GM11168 (cell line): ENCODE measurements around the gene DEFB131A.
"Not testable (repeated sequence)": the region's sequence is repeated elsewhere in the genome, so short reads cannot be mapped to it uniquely, and the experiment has no call there.

Experiments used
- in situ Hi-C: fragments of 300-500 bp; cut with MboI; formaldehyde crosslinking; loops from one replicate; pipeline ENCODE4 v1.12.0; 2022; ENCODE audit warnings: low sequenced_read_pairs; ENCODE audit not compliant: unreplicated experiment

The DEFB131A gene

GRCh38 chr4:9493589-9493988 lies 49.4 kb downstream of the DEFB131A start:
- in situ Hi-C loops, result not testable (repeated sequence)

- in situ Hi-C loops, result not testable (repeated sequence)
Observed at GRCh38 chr4:9494256-9495035, 50.2 kb downstream of the DEFB131A start.

GRCh38 chr4:9495443-9495842 lies 51.2 kb downstream of the DEFB131A start:
- in situ Hi-C loops, result not testable (repeated sequence)

GRCh38 chr4:9497575-9498467 lies 53.6 kb downstream of the DEFB131A start:
- in situ Hi-C loops, result not testable (repeated sequence)

- in situ Hi-C loops, result not testable (repeated sequence)
Observed at GRCh38 chr4:9498468-9499040, 54.3 kb downstream of the DEFB131A start.

GRCh38 chr4:9499974-9500487 lies 55.8 kb downstream of the DEFB131A start:
- in situ Hi-C loops, result not testable (repeated sequence)
